DND-41 (cell line): ENCODE data around the gene PSMD2.

Experiments
- ATAC-seq: fragments of 200-7000 bp; cut with Tn5 transposase; 3 replicates; pipeline ENCODE4 v1.9.1; 2021; ENCODE audit warnings: low read depth; ENCODE audit not compliant: insufficient read depth
- DNase-seq: peaks from one replicate; pipeline ENCODE4 v3.0.0-alpha.2; 2020
- H2AFZ ChIP-seq: 2 replicates; pipeline ENCODE4 v1.6.0; 2012; ENCODE audit warnings: low read depth, low read length
- H3K27ac ChIP-seq: 2 replicates; pipeline ENCODE4 v1.5.1; 2012; ENCODE audit warnings: low read length, inconsistent platforms
- H3K27me3 ChIP-seq: fragments of 200-600 bp; sonication (generic); 2 replicates; pipeline ENCODE4 v1.6.0; 2012; ENCODE audit warnings: low read length, mild to moderate bottlenecking, inconsistent platforms; ENCODE audit not compliant: insufficient read depth, poor library complexity
- H3K36me3 ChIP-seq: 2 replicates; pipeline ENCODE4 v1.5.1; 2012; ENCODE audit warnings: low read length, inconsistent platforms; ENCODE audit not compliant: insufficient read depth
- H3K4me1 ChIP-seq: 2 replicates; pipeline ENCODE4 v1.5.1; 2012; ENCODE audit warnings: mild to moderate bottlenecking, low read length; ENCODE audit not compliant: insufficient read depth
- H3K4me2 ChIP-seq: 2 replicates; pipeline ENCODE4 v1.6.0; 2012; ENCODE audit warnings: mild to moderate bottlenecking, moderate library complexity, low read length, inconsistent platforms; ENCODE audit not compliant: insufficient read depth
- H3K4me3 ChIP-seq, 2 experiments: fragments of 200-600 bp in 1 of 2; shearing (Covaris generic) in 1 of 2; 2 replicates each; pipeline ENCODE4 v1.5.1; 2012 to 2016; ENCODE audit warnings: inconsistent platforms in 2 of 2, low read length in 2 of 2, mild to moderate bottlenecking in 2 of 2, low read depth in 1 of 2, moderate library complexity in 1 of 2
- H3K79me2 ChIP-seq: 2 replicates; pipeline ENCODE4 v1.6.0; 2012; ENCODE audit warnings: low read length, inconsistent platforms; ENCODE audit not compliant: insufficient read depth
- H3K9ac ChIP-seq: 2 replicates; pipeline ENCODE4 v1.6.0; 2012; ENCODE audit warnings: low read depth, mild to moderate bottlenecking, inconsistent platforms, low read length, moderate library complexity
- H3K9me3 ChIP-seq: 2 replicates; pipeline ENCODE4 v1.5.1; 2012; ENCODE audit warnings: low read length, moderate library complexity, mild to moderate bottlenecking, inconsistent platforms; ENCODE audit not compliant: insufficient read depth, severe bottlenecking
- H4K20me1 ChIP-seq: 2 replicates; pipeline ENCODE4 v1.6.0; 2012; ENCODE audit warnings: low read length; ENCODE audit not compliant: insufficient read depth
- EZH2 ChIP-seq: IDR thresholded peaks from 3 replicates; pipeline ENCODE4 v1.6.1; 2012; ENCODE audit warnings: borderline replicate concordance, low read depth, mild to moderate bottlenecking, moderate library complexity, low read length, inconsistent platforms; ENCODE audit not compliant: severe bottlenecking
- TF ChIP-seq, protein P1 (sequence below): IDR thresholded peaks from 2 replicates; pipeline ENCODE4 v1.5.1; 2012; ENCODE audit warnings: borderline replicate concordance, low read length, moderate library complexity, mild to moderate bottlenecking; ENCODE audit not compliant: poor library complexity, severe bottlenecking; ENCODE audit errors: extremely low read depth

The PSMD2 gene

DNA sequence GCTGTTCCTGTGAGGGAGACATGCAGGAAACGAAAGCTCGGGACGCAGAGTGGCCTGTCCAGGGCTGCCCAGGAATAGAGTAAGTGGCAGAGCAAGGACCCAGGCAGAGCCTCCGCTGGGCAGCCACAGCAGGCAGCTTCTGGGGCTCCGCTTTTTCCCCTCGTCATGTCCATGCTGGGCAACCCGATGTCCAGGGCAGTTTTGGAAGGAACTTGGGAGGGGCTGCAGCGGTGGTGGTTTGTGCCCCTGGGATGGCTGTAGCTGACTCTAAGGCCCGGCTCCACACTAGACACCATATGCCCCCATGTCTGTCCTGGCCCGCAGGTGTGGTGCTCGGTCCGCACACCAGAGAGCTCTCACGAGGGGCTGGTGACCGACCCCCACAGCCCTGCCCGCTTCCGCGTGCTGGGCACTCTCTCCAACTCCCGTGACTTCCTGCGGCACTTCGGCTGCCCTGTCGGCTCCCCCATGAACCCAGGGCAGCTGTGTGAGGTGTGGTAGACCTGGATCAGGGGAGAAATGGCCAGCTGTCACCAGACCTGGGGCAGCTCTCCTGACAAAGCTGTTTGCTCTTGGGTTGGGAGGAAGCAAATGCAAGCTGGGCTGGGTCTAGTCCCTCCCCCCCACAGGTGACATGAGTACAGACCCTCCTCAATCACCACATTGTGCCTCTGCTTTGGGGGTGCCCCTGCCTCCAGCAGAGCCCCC is 7.1 kb upstream of the PSMD2 start:
- Histone ChIP-seq H3K79me2 (no peaks in the 10 kb centered on the region), H3K27ac (no peak overlapping the region), H3K9me3 (no peaks in the 10 kb centered on the region), H3K9ac (no peak overlapping the region), H4K20me1 (no peaks in the 10 kb centered on the region), H3K4me3 (no peak overlapping the region), H3K36me3 (no peaks in the 10 kb centered on the region), H3K4me1 (no peaks in the 10 kb centered on the region), H3K27me3 (peaks cover 7% of the 10 kb centered on the region), H3K4me2 (no peak overlapping the region), H2AFZ (no peak overlapping the region)
- ATAC-seq (no peak), DNase-seq (no peak)
- TF ChIP-seq EZH2 = no peak
- TF ChIP-seq, protein P1, sequence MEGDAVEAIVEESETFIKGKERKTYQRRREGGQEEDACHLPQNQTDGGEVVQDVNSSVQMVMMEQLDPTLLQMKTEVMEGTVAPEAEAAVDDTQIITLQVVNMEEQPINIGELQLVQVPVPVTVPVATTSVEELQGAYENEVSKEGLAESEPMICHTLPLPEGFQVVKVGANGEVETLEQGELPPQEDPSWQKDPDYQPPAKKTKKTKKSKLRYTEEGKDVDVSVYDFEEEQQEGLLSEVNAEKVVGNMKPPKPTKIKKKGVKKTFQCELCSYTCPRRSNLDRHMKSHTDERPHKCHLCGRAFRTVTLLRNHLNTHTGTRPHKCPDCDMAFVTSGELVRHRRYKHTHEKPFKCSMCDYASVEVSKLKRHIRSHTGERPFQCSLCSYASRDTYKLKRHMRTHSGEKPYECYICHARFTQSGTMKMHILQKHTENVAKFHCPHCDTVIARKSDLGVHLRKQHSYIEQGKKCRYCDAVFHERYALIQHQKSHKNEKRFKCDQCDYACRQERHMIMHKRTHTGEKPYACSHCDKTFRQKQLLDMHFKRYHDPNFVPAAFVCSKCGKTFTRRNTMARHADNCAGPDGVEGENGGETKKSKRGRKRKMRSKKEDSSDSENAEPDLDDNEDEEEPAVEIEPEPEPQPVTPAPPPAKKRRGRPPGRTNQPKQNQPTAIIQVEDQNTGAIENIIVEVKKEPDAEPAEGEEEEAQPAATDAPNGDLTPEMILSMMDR = no peak

DNA sequence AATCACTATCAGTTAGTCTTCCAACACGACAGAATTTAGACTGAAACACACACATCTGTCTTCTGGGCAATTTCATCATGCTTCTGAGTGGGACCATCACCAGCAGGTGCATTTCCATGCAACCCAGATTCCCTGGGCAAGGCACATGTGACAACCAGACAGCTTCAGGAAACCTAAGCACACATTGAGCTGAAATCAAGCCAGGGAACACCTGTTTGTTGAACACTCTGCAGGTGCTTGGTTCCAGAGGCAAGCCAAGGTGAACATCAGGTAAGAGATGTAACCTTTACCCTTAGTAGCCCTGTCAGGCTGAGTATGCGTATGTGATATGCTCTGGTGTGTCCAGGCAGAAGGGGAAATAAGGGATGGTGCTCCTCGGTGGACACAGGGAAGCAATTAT is 3.3 kb upstream of the PSMD2 start:
- no peak overlapping the region for H3K27ac ChIP-seq
- peaks cover 17% of the 10 kb centered on the region for H3K79me2 ChIP-seq
- H3K4me2 ChIP-seq = no peak overlapping the region
- H3K36me3 ChIP-seq = peaks cover 17% of the 10 kb centered on the region
- H3K9me3 ChIP-seq = no peaks in the 10 kb centered on the region
- no peak overlapping the region for H3K4me3 ChIP-seq
- no peak overlapping the region for H3K9ac ChIP-seq
- DNase-seq (no peak), ATAC-seq (no peak)
- H3K4me1 ChIP-seq = peaks cover 20% of the 10 kb centered on the region
- no peak overlapping the region for H2AFZ ChIP-seq
- peaks cover 16% of the 10 kb centered on the region; the same call in 1 of the 2 replicates for H4K20me1 ChIP-seq
- H3K27me3 ChIP-seq = peaks cover 7% of the 10 kb centered on the region
- TF ChIP-seq, protein P1 = no peak
- no peak for TF ChIP-seq EZH2

DNA sequence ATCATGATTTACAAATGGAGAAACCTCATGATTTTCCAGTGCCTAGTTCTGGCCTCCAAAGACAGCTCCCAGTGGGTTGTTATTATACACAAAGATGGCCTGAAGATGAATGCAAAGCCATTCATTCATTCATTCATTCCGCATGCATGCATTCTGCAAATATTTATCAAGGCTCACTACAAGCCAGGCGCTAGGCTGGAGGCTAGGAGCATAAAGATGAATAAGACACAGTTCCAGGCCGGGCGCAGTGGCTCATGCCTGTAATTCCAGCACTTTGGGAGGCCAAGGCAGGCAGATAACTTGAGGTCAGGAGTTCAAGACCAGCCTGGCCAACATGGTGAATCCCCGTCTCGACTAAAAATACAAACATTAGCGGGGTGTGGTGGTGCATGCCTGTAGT is 2.4 kb upstream of the PSMD2 start:
- no peak overlapping the region for H3K4me2 ChIP-seq
- ATAC-seq = no peak
- TF ChIP-seq, protein P1 = no peak
- no peak for TF ChIP-seq EZH2
- H2AFZ ChIP-seq = no peak overlapping the region
- H3K9ac ChIP-seq = no peak overlapping the region
- DNase-seq = no peak
- H3K27me3 ChIP-seq = peaks cover 7% of the 10 kb centered on the region
- H4K20me1 ChIP-seq = peaks cover 16% of the 10 kb centered on the region; the same call in 1 of the 2 replicates
- peaks cover 28% of the 10 kb centered on the region for H3K4me1 ChIP-seq
- H3K27ac ChIP-seq = no peak overlapping the region
- no peaks in the 10 kb centered on the region for H3K9me3 ChIP-seq
- H3K36me3 ChIP-seq = peaks cover 24% of the 10 kb centered on the region
- H3K4me3 ChIP-seq = no peak overlapping the region
- H3K79me2 ChIP-seq = peaks cover 25% of the 10 kb centered on the region
